UCSD-AML1 (cell line): Measurements from ENCODE around the gene COL15A1.

Experiments used
- DNase-seq: peaks from one replicate; lab custom pipeline; 2025; ENCODE audit not compliant: unreplicated experiment; lab: John Stamatoyannopoulos, UW

Gene COL15A1

DNA sequence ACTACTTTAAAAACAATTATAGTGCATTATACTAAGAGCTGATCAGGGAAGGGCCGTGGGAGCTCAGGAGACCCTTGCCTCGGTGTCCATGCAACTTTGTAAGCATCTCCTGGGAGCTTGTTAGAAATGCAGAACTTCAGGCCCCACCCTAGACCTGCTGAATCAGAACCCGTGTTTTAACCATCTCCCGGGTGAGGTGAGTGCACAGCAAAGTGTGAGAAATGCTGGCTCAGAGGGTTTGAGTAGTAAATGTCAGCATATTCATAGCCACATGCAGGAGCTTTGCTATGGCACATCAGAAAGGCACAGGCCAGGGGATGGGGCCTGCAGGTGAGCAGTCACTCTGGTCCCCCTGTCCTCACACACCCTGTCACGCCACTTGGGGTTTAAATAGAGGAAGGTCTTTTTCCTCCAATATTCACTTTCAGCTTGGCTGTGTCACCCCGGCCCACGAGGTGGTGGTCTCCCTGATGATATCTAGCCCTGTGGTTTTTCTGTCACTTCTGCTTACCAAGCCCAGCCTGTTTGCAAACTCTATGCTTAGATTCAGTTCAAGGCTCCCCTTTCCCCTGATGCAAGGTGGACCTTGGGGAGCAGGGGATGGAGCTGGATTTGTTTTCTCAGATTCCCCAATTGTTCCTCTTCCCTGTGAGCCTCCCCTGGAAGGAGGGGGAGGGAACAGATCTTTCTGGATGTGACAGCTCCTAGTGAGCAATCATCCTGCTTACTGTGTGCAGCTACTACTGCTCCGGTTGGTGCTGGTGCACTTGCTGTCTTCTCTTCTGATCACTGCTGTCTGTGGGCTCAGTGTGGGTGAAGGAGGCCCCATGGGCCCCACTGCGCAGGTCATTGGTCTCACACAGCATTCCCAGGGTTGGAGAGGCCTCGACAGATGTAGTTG is 109.4 kb downstream of the COL15A1 start:
- DNase-seq, result peak; percentile 52

DNA sequence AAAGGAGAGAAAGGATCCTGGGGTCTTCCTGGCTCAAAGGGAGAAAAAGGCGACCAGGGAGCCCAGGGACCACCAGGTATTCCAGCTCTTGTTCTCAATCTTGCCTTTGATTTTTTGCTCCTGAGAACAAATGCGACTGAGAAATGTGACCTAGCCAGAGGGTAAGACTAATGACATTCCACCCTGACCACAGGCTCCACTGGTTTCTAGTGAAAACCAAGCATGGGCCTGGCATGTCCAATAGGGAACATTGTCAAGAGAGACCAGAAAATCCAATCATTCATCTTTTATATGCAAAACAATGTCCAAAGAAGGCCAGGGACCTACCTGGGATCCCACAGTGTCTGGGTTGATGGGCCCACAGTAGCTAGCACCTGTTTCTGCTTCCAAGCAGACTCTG is 110.9 kb downstream of the COL15A1 start:
- DNase-seq, result no peak

- no peak for DNase-seq
These were observed 111.7 kb downstream of the COL15A1 start for GRCh38 chr9:99055384-99055783.

DNA sequence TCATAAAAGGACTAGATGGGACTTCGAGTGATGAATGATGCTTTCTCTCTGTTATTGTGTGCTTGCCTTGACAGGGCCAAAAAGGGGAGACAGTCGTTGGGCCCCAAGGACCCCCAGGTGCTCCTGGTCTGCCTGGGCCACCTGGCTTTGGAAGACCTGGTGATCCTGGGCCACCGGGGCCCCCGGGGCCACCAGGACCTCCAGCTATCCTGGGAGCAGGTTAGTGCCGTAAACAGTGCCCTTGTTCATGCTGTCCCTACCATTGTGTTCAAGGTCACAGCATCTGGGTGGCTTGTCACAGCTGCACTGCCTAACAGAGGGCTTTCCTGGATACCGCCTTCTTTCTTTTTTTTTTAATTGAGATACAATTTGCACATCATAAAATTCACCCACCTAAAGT is 112.5 kb downstream of the COL15A1 start:
- DNase-seq, result no peak

DNA sequence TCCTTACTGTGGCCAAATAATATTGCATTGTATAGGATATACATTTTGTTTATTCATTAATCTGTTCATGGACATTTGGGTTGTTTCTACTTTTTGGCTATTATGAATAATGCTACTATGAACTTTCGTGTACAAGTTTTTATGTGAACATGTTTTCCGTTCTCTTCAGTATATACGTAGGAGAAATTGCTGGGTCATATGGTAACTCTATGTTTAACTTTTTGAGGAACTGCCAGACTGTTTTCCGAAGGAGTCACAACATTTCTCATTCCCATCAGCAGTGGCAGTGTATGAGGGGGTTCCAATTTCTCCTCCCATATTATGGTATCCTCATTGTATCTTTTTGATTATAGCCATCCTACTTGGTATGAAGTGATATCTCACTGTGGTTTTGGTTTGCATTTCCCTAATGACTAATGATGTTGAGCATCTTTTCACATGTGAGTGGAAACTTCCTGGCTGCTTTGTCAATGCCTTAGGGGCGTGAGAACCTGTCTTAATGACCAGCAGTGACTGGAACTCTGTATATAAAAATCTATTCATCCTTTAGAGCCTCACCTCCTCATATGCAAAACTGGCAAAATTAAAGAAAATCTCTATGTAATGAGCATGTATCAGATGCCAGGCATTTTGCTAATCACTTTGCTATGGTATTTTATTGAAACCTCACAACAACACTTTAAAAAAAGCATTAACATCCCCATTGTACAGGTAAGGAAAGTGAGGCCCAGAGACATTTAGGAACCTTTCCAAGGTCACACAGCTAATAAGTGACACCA is 113.4 kb downstream of the COL15A1 start:
- no peak for DNase-seq

GRCh38 chr9:99057665-99058625 is 114.2 kb downstream of the COL15A1 start:
- DNase-seq, result peak; percentile 80

DNA sequence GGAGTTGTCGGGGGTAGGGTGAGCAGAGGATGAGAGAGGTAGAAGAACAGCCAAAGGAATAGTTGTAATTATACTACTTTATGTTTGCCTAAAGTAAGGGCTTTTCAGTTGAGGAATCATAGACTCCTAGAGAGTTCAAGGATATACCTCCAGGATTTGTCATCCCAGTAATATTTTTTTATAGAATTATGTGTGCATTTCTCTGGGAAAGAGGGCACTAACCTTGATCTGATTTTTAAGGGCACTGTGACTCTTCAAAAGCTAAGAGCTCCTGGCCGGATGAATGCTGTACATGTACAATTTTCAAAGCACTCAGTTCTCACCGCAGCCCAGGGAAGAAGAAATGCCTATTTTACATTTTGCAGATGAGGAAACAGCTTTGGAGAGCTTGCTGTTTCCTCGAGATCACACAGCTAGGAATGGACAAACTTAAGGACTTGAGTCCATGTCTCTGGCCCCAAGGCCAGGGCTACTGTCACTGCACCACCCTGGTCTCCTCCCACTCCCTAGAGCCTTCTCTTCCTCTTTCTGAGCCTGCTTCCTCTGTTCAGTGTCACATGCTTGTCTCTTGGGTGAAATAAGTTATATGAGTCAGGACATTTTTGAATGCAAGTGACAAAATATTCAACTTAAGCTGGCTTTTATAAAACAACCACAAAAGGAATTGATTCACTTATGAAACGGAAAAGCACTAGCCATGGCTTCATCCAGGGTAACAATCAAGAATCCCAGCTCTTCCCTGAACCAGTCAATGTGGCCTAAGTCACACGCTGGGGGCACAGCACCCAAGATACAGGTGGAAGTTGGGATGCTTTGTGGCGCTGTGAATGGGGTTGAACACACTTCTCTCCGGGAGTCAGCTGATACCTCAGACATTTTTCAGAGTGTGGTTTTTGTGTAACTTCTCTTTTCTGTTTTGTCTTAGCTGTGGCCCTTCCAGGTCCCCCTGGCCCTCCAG is 115.5 kb downstream of the COL15A1 start:
- DNase-seq, result peak; percentile 67

- no peak for DNase-seq
These were observed 116.9 kb downstream of the COL15A1 start for GRCh38 chr9:99060621-99061020.

DNA sequence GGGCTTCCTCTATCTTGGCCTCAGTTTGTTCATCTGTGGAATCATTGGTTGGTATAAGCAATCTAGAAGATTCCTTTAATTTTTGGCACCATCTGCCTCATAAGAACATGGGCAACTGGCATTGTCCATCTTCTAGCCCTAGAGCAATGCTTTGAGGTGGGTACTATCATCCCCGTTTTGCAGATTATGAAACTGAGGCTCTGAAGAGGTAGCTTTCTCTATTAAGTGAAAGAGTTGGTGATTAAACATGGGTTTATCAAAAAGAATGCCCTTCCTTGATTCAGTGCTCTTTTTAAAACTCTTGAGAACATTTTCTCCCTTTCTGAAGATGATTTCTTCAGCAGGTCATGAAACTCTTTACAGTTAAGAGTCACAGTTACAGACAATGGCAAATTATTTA is 118.8 kb downstream of the COL15A1 start:
- no peak for DNase-seq

DNA sequence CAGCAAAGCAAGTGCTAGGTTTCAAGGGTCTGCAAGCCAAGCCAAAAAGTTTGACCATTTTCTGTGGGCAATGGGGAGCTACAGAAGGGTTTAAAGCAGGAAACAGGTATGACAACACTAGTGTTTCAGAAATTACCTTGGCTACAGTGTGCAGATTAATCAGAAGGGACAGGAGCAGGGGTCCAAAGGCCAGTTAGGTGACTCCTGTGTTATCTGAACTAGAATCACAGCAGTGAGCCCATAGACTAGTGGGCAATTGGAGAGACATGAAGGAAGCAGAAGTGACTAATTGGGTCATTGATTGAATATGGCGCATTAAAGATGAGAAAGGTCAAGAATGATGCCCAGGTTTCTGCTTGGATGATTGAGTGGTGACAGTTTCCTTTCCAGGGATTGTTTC is 119.8 kb downstream of the COL15A1 start:
- DNase-seq, result no peak

GRCh38 chr9:99066571-99066970 is 122.9 kb downstream of the COL15A1 start:
- no peak for DNase-seq

- no peak for DNase-seq
These were observed 125.4 kb downstream of the COL15A1 start for GRCh38 chr9:99069075-99069474.

- DNase-seq, result no peak
These were observed 125.8 kb downstream of the COL15A1 start for GRCh38 chr9:99069546-99069945.

DNA sequence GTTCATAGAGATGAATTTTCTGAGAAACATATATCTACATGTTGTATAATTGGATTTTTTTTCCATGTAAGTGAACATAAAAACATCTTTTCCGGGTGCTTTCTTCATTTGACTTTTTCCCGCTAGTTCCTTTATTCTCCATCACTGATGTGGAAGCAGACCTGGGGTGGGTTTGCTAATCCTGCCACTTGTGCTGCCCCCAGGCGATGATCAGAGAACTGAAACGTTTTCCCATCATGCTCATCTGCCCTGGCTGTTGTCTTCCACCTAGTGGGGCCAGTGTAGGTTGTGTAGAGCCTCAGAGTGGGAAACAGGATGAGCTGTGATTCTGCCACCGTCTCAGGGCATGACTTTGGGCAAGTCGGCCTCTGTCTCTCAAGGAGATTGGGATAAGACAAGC is 127.0 kb downstream of the COL15A1 start:
- no peak for DNase-seq

- DNase-seq, result no peak
These were observed 127.8 kb downstream of the COL15A1 start for GRCh38 chr9:99071313-99072039.

- no peak for DNase-seq
These were observed 128.3 kb downstream of the COL15A1 start for GRCh38 chr9:99072040-99072394.

DNA sequence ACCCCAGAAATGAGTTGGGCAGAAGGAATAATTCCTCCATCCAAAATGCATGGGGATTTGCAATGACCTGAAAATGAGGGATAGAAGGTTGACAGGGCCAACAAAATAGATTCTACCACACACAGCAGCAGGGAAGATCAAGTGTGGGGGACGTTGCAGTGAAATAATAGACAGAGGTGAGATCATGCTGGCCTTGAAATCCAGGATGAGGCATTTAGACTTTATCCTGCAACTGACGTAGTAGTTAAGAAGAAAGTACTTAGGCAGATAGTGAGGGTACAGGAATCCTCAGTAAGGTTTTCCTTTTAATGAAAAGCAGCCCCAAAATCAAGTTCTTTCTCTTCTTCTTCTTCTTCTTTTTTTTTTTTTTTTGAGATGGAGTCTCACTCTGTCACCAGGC is 129.6 kb downstream of the COL15A1 start:
- DNase-seq, result no peak

GRCh38 chr9:99073985-99074901 is 130.5 kb downstream of the COL15A1 start:
- no peak for DNase-seq
